EL (cell line): ENCODE results near the gene USP14.
"Not testable (repeated sequence)": the region's sequence is repeated elsewhere in the genome, so short reads cannot be mapped to it uniquely, and the experiment has no call there.

Experiments used
- DNase-seq: peaks from one replicate; pipeline ENCODE4 v3.0.0-alpha.2; 2016

Gene USP14

DNA sequence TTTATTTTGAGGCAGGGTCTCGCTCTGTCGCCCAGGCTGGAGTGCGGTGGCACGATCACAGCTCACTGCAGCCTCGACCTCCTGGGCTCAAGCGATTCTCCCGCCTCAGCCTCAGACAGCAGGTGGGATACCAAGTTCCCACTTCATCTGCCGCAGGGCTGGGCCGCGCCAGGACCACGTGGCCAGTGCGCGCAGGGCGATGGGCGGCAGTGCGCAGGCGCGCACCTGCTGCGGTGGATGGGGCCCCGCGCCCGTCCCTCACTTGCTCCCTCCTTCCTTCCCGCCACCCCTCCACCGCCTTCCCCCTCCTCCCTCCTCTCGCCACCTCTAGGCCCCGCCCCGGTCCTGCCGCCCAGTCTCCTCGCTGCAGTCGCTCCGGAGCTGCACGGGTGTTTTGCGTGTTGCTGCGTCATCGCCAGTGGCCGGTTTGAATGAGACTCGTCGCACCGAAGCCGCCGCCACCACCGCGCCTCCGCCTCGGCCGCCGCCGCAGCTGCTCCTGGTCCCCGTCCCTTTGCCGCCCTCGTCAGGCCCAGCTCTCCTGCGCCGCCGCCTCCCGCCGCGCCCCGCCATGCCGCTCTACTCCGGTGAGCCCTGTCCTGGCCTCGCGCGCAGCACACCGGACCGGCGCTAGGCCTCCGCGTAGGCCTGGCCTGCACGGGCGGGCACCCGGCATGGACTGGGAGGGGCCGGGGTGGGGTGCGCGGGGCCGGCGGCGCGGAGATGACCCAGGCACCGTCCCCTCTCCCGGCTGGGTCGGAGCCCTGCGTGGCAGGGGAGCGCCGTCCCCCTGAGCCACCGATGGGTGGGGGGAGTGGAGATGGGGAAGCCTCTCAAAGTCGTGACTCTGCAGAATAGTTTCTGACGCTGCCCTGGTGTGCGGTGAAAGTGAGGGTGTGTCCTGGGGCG is at the start of gene USP14:
Gene USP14, plus strand, starts transcription at position 430 of the 909 bp plus-strand sequence. Its CDS starts 142 bp downstream, at position 572.
- DNase-seq: peak; percentile 98

DNA sequence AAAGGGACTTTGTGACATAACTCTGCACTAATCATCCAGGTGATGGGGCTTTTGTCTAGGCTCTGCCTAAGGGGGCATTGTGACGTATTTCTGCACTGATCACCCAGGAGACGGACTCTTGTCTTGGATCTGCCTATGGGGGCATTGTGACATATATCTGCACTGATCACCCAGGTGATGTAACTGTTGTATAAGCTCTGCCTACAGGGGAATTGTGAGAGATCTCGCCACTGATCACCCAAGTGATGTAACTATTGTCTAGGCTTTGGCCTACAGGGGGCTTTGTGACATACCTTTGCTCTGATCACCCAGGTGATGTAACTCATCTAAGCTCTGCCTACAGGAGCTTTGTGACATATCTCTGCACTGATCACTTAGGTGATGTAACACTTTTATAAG is 49.7 kb upstream of the USP14 start:
- not testable (repeated sequence) for DNase-seq

DNA sequence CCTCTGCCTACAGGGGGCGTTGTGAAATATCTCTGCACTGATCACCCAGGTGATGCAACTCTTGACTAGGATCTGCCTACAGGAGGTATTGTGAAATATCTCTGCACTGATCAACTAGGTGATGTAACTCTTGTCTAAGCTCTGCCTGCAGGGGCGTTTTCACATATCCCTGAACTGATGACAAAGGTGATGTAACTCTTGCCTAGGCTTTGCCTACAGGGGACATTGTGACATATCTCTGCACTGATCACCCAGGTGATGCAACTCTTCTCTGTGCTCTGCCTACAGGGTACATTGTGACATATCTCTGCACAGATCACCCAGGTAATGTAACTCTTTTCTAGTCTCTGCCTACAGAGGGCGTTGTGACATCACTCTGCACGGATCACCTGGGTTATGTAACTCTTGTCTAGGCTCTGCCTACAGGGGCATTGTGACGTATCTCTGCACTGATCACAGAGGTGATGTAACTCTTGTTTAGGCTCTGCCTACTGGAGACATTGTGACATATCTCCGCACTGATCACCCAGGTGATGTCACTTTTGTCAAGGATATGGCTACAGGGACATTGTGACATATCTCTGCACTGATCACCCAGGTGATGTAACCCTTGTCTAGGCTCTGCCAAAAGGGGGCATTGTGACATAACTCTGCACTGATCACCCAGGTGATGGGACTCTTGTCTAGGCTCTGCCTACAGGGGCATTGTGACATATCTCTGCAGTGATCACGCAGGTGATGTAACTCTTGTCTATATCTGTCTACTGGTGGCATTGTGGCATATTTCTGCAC is 49.0 kb upstream of the USP14 start:
- not testable (repeated sequence) for DNase-seq

DNA sequence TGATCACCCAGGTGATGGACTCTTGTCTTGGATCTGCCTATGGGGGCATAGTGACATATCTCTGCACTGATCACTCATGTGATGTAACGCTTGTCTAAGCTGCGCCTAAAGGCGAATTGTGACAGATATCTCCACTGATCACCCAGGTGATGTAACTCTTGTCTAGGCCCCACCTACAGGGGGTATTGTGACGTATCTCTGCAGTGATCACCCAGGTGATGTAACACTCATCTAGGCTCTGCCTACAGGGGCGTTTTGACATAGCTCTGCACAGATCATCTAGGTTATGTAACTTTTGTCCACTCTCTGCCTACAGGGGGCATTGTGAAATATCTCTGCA is 48.5 kb upstream of the USP14 start:
- DNase-seq: not testable (repeated sequence)

DNA sequence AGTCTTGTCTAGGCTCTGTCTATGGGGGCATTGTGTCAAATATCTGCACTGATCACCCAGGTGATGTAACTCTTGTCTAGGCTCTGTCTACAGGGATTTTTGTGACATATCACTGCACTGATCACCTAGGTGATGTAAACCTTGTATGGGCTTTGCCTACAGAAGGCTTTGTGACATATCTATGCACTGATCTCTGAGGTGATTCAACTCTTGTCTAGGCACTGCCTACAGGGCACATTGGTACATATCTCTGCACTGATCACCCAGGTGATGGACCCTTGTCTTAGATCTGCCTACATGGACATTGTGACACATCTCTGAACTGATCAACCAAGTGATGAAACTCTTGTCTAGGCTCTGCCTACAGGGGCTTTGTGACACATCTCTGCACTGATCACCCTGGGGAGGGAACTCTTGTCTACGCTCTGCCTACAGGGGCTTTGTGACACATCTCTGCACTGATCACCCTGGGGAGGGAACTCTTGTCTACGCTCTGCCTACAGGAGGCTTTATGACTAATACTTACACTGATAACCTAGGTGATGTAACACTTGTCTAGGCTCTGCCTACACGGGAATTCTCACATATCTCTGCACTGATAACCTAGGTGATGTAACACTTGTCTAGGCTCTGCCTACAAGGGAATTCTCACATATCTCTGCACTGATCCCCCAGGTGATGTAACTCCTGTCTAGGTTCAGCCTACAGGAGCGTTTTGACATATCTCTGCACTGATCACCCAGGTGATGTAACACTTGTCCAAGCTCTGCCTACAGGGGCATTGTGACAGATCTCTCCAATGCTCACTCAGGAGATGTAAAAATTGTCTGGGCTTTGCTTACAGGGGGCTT is 47.8 kb upstream of the USP14 start:
- not testable (repeated sequence) for DNase-seq

DNA sequence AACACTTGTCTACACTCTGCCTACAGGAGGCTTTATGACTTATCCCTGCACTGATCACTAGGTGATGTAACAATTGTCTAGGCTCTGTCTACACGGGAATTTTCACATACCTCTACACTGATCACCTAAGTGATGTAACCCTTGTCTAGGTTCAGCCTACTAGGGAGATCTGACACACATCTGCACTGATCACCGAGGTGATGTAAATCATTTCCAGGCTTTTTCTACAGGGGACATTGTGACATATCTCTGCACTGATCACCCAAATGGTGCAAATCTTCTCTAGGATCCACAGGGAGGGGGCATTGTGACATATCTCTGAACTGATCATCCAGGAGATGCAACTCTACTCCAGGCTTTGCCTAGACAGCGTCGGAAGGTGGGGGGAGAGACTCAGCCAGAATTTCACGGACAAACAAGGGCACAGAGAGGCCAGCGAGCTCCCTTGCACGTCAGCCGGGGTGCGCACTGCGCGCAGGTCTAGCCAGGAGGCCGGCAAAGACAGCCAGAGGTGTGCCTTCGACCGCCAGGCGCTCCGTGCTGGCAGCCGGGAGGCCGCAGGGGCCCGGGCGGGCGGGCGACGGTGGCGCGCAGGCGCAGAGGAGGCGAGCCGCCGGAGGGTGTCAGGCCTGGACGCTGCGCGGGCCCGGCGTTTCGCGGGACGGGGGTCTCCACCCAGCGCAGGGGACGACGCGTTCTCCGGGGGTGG is 46.9 kb upstream of the USP14 start:
- peak; percentile 62 for DNase-seq

DNA sequence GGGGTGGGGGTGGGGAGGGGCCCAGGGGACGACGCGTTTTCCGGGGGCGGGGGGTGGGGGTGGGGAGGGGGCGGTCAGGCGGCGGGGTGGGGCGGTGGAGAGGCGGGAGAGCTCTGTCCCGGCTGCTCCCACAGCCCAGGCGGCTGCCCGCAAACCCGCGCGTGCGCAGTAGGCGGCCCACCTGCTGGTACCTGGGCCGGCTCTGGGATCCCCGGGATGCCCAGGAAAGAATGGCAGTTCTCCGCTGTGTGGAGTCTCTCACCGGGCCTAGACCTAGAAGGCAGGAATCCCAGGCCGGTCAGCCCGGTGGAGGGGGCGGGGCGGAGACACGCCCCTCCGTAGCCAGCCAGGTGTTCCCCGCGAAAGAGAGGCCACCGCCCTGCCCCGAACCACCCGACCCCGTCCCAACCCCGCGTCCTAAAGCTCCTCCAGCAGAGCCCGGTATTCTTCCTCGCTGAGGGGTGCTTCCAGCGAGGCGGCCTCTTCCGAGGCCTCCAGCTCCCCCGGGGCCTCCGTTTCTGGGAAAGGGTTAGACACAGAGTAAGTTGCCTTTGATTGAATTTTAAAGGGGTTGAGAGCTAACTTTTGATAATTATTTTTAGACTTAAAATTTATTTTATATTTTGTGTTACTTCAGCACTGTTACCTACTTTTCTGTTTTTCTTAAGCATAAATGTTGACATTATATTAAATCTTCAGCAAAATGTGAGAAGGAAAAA is 46.2 kb upstream of the USP14 start:
- DNase-seq: not testable (repeated sequence)

DNA sequence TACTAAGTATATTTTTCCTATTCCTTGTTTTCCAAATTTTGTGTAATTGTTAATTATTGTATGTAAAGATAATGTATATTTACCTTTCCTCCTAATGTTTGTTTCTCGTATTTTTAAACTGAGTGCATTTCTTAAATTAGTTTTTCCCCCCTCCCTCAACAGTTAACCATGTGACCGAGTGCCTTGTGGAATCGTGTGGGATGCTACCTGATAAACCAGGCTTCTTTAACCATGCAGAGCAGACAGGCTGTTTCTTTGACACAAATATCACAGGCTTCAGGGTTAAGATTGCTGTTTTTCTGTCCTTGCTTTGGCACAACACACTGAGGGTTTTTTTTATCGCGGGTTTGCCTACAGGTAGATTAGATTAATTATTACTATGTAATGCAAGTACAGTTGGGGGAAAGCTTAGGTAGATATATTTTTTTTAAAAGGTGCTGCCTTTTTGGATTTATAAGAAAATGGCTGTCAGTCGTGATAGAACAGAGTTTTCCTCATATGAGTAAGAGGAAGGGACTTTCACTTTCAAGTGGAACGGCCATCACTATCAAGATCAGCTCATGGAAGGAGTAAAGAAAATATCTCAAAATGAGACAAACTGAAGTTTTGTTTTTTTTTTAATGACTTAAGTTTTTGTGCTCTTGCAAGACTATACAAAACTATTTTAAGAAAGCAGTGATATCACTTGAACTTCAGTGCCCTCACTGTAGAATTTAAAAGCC is 37.7 kb upstream of the USP14 start:
- DNase-seq: peak; percentile 8

DNA sequence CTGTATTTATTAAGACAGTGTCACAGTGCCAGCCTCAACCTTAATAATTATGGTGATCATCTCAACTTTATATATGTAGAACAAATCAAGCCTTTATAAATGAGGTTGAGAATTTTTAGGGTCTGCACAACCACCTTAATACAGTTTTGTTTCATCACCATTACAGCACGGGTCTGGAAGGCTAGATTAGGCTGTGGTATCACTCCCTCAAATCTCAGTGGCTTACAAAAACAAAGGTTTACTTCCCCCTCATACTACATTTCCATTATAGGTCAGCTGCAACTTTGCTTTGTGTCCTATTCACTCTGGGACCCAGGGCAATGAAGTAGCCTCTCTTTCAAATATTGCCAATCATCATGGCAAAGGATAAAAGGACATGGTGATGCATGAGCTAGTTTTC is 23.3 kb upstream of the USP14 start:
- no peak for DNase-seq

DNA sequence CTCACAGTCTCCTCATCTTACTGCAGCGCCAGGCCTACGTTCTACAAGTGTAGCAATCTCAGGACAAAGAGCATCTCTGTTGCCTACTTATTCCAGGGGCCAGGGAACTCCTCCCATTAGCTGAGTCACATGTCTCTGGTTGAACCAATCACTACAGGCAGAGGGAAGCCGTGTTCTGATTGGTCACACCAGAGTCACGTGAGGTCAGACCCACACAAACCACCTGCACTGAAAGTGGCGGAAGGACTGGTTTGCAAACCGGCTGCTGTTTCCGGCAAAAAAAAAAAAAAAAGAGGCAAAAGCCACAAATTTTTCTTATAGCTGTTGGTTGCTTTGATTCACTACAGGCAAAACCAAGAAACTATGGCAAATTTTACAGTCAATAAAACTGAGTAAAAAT is 21.9 kb upstream of the USP14 start:
- DNase-seq: no peak

DNA sequence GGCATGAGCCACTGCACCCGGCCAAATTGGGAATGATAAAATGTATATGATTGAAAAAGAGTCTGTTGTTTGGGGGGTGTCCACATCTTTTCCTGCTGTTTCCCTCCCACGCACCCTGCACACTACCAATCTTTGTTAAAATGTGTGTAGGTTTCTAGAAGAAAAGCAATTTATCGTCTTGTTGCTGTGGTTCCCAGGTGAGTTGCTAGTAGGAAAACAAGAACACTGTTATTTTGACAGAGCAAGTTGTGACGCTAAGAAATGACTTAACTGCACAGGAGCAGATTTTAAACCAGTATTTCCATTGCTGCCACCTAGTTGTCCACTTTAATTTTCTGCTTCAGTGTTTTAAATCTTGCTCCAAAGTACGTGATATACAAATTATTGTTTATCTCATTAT is 21.0 kb upstream of the USP14 start:
- no peak for DNase-seq

DNA sequence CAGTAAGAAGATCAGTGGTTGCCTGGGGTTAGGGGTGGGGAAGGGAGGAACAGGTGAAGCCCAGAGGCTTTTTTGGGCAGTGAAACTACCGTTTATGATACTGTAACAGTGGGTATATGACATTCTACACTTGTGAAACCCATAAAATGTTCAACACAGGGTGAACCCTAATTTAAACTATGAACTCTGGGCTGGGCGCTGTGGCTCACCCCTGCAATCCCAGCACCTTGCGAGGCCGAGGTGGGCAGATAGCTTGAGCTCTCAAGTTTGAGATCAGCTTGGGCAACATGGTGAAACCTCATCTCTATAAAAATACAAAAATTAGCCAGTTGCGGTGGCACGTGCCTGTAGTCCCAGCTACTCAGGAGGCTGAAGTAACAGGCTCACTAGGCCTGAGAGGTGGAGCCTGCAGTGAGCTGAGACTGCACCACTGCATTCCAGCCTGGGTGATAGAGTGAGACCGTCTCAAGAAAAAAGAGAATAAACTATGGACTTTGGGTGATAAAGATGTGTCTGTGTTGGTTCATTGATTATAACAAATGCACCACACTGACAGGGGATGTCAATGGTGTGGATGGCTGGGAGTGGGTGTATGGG is 17.6 kb upstream of the USP14 start:
- no peak for DNase-seq

DNA sequence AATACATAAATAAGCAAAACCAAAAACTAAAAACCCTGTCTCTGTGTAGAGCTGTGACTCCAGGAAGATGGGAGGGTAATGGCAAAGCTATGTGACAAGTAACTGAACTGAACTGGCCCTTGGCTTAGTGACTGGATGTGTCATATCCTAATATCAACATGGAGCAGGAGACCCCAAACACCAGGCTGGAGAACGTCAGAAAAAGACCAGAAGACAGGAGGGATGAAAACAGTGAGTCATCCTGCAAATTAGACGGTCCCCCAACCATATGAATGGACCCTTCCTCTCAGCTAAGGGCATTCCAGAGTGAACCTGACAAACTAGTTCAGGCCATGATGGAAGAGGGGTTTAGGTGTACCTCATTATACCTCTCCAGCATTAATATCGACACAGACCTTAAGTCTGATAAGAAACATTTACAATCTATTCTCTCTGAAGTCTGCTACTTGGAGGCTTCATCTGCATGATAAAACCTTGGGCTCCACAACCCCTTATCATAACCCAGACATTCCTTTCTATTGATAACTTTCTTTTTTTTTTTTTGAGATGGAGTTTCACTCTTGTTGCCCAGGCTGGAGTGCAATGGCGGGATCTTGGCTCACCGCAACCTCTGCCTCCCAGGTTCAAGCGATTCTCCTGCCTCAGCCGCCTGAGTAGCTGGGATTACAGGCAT is 15.6 kb upstream of the USP14 start:
- DNase-seq: not testable (repeated sequence)

DNA sequence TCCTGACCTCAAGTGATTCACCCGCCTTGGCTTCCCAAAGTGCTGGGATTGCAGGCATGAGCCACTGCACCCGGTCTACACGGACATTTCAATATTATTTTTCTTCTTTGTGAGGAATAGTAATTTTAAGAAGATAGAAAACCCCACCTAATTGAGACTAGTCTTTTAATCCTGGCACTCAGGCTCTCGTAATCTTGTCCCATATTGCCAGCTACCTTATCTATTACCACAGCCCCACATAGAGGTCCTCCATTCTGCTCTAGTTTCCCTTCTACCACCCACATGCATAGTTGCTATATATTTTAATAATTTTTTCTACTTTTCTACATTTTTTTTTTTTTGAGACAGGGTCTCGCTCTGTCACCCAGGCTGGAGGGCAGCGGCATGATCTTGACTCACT is 9.5 kb upstream of the USP14 start:
- DNase-seq: no peak

DNA sequence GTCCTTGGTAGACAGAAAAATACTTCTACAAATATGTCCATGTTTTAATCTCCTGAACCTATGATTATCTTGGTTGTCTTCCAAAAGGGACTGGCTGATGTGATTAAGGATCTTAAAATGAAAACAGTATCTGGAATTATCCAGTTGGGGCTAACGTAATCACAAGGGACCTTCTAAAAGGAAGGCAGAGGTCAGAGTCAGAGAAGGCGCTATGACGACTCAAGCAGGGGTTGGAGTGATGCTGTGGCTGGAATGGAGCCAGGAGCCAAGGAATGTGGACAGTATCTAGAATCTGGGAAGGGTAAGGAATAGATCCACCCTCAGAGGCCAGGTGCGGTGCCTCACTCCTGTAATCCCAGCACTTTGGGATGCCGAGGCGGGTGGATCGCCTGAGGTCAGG is 4.2 kb upstream of the USP14 start:
- peak; percentile 23 for DNase-seq

DNA sequence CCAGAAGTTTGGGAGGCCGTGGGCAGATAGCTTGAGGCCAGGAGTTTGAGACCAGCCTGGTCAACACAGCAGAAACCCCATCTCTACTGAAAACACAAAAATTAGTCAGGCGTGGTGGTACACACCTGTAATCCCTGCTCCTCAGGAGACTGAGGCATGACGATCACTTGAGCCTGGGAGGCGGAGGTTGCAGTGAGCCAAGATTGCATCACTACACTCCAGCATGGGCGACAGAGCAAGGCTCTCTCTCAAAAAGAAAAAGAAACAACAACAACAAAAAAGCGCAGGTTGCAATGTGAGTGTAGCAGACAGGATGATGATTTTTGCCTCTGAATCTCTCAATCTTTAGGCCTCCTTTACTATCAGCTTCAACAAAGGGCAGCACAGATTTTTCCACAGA is 2.7 kb upstream of the USP14 start:
- DNase-seq: no peak

DNA sequence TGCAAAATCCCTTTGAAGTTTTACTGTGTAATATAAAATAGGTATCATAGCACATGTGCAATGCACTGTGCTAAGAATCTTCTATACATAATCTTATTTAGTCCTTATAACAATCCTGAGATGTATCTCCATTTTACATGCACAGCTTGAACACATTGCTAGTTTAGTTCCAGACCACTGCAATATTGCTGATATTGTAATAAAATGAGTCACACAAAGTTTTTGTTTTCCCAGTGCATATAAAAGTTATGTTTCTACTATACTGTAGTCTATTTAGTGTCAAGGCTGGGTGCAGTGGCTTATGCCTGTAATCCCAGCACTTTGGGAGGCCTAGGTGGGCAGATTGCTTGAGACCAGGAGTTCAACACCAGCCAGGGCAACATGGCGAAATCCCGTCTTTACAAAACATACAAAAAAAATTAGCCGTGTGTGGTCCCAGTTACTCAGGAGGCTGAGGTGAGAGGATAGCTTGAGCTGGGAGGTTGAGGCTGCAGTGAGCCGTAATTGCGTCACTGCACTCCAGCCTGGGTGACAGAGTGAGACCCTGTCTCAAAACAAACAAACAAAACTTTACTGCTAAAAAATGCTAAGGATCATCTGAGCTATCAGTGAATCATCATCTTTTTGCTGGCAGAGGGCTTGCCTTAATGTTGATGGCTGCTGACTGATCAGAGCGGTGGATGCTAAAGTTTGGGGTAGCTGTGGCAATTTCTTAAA is 1.7 kb upstream of the USP14 start:
- no peak for DNase-seq

DNA sequence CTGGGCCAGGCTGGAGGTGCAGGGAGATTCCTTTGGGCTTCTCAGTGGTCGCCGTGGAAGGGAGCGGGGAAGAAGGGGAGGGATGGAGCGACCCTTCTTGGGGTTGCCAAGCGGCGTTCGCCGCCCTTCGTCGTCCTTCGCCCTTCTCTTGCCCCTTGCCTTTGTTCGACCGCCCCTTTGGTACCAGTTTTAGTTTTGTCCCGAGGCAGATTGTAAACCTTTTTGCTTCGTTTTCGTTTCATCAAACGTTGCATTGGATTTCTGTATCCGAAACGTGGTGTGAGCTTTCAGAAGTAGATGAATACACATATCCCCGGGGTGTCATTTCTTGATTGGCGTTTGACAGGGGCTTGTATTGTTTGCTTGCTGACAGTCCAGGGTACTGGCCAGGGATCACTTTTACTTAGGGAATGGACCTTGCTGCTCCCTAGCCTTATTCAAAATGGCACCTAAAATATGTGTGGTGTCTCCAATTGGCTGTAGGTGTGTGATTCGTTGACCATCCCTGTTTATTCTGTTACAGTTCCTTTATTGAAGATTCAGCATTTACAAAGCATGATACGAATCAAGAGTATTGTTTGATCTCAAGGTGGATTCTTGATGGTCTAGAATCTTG is 788 bp downstream of the USP14 start:
- peak; percentile 27 for DNase-seq

DNA sequence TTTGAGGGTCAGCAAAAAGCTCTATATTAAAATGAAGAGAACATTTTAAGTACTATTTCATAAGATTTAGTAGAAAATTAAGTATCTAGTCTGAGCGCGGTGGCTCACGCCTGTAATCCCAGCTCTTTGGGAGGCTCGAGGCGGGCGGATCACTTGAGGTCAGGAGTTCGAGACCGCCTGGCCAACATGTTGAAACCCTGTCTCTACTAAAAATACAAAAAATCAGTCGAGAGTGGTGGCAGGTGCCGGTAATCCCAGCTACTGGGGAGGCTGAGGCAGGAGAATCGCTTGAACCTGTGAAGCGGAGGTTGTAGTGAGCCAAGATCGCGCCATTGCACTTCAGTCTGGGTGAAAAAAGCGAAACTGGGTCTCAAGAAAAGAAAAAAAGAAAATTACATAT is 1.6 kb downstream of the USP14 start:
- no peak for DNase-seq
